Measurements from ENCODE around the gene DGKH. TPM values are rescaled to one million over a fixed set of nuclear protein-coding genes. Genes with fewer than 3 reads are reported as not detected.
A peak's percentile ranks its signal among the peaks of the same experiment; 100 is the strongest.

DGKH gene
- total RNA-seq, 2 donors from 2014 or later: 3.6 to 4.7 TPM

- intact Hi-C loops (cut with DNase I): no loop called here
- no peaks in the 10 kb centered on the region for H3K27me3 ChIP-seq
- H3K4me3 ChIP-seq: no peak overlapping the region
- H3K4me1 ChIP-seq: peaks cover 7% of the 10 kb centered on the region
- WGBS, 2 donors: 41 to 50% methylated on average over 1 of the region's 1 CpG
- TF ChIP-seq CTCF (IDR thresholded peaks at IDR 0.05) (no peak), POLR2A (IDR thresholded peaks at IDR 0.05) (no peak)
- no peak for ATAC-seq
- H3K36me3 ChIP-seq (replicated peaks in 1 of 2; ENCODE audit: insufficient read depth in 1 of 2, low read depth in 2 of 2): no peaks in the 10 kb centered on the region
- no peaks in the 10 kb centered on the region for H3K9me3 ChIP-seq
- DNase-seq: no peak
- no peak overlapping the region for H3K27ac ChIP-seq
Observed at GRCh38 chr13:42007844-42008243, 40.6 kb upstream of the DGKH start.

GRCh38 chr13:42009057-42009456 lies 39.4 kb upstream of the DGKH start:
- 76 to 77% methylated on average over 4 of the region's 4 CpGs for WGBS, 2 donors
- ATAC-seq (no peak), DNase-seq (no peak)
- intact Hi-C loops (cut with DNase I): no loop called here
- Histone ChIP-seq H3K4me3 (no peak overlapping the region), H3K9me3 (no peaks in the 10 kb centered on the region), H3K27me3 (no peaks in the 10 kb centered on the region), H3K27ac (no peak overlapping the region), H3K36me3 (replicated peaks in 1 of 2; ENCODE audit: insufficient read depth in 1 of 2, low read depth in 2 of 2) (no peaks in the 10 kb centered on the region), H3K4me1 (peaks cover 7% of the 10 kb centered on the region)
- no peak for TF ChIP-seq POLR2A (IDR thresholded peaks at IDR 0.05)

- DNase-seq (peak in 2 of 4 donors; percentile 12 to 23), ATAC-seq (no peak)
- Histone ChIP-seq H3K27ac (no peak overlapping the region), H3K9me3 (no peaks in the 10 kb centered on the region), H3K36me3 (replicated peaks in 1 of 2; ENCODE audit: insufficient read depth in 1 of 2, low read depth in 2 of 2) (no peaks in the 10 kb centered on the region), H3K4me3 (no peak overlapping the region), H3K4me1 (peaks cover 7% of the 10 kb centered on the region), H3K27me3 (no peaks in the 10 kb centered on the region)
- intact Hi-C loops (cut with DNase I): loop anchor here (10.0 kb wide), 1 partner anchor 73 kb away; no protein-coding TSS in a partner anchor
- WGBS, 2 donors: 31 to 36% methylated on average over 14 to 16 of the region's 16 CpGs
- TF ChIP-seq POLR2A (IDR thresholded peaks at IDR 0.05) (no peak), CTCF (IDR thresholded peaks at IDR 0.05) (no peak)
Observed at GRCh38 chr13:42011601-42012350, 36.7 kb upstream of the DGKH start.

- ATAC-seq (no peak), DNase-seq (no peak)
- no peaks in the 10 kb centered on the region for H3K27me3 ChIP-seq
- TF ChIP-seq POLR2A (IDR thresholded peaks at IDR 0.05) (no peak), CTCF (IDR thresholded peaks at IDR 0.05) (no peak)
- intact Hi-C loops (cut with DNase I): loop anchor here (10.0 kb wide), 1 partner anchor 71 kb away; no protein-coding TSS in a partner anchor
- no peak overlapping the region for H3K27ac ChIP-seq
- no peaks in the 10 kb centered on the region for H3K36me3 ChIP-seq (replicated peaks in 1 of 2; ENCODE audit: insufficient read depth in 1 of 2, low read depth in 2 of 2)
- WGBS, 2 donors: 89 to 98% methylated on average over 4 of the region's 4 CpGs
- peaks cover 7% of the 10 kb centered on the region for H3K4me1 ChIP-seq
- no peak overlapping the region for H3K4me3 ChIP-seq
- H3K9me3 ChIP-seq: no peaks in the 10 kb centered on the region
Observed at GRCh38 chr13:42014119-42014518, 34.3 kb upstream of the DGKH start.

GRCh38 chr13:42017264-42017663 lies 31.2 kb upstream of the DGKH start:
- intact Hi-C loops (cut with DNase I): loop anchor here (10.0 kb wide), 1 partner anchor 68 kb away; no protein-coding TSS in a partner anchor
- Histone ChIP-seq H3K4me1 (no peaks in the 10 kb centered on the region), H3K9me3 (no peaks in the 10 kb centered on the region), H3K27me3 (no peaks in the 10 kb centered on the region), H3K36me3 (replicated peaks in 1 of 2; ENCODE audit: insufficient read depth in 1 of 2, low read depth in 2 of 2) (no peaks in the 10 kb centered on the region), H3K27ac (no peak overlapping the region), H3K4me3 (no peak overlapping the region)
- ATAC-seq (no peak), DNase-seq (no peak)
- 45 to 56% methylated on average over 2 of the region's 2 CpGs for WGBS, 2 donors
- TF ChIP-seq POLR2A (IDR thresholded peaks at IDR 0.05) (no peak), CTCF (IDR thresholded peaks at IDR 0.05) (no peak)

Measured in body of pancreas (tissue), 4 donors.